HEK293 (cell line): ENCODE data around the gene VWF.

Experiments
- KLF1 ChIP-seq: fragments of 450-650 bp; formaldehyde crosslinking; IDR thresholded peaks from 2 replicates; pipeline ENCODE4 v1.5.1; 2016; ENCODE audit warnings: missing biosample characterization, missing genetic modification characterization
- OVOL3 ChIP-seq: fragments of 450-650 bp; formaldehyde crosslinking; IDR thresholded peaks from 2 replicates; pipeline ENCODE4 v1.5.1; 2016; ENCODE audit warnings: missing biosample characterization, missing genetic modification characterization
- SCRT1 ChIP-seq: fragments of 450-650 bp; formaldehyde crosslinking; IDR thresholded peaks from 2 replicates; pipeline ENCODE4 v1.5.1; 2016; ENCODE audit warnings: missing biosample characterization, missing genetic modification characterization, borderline replicate concordance
- TRIM28 ChIP-seq: IDR thresholded peaks from 2 replicates; pipeline ENCODE4 v1.6.1; 2011; ENCODE audit warnings: low read length, control low read depth, borderline replicate concordance
- ZIC2 ChIP-seq: fragments of 450-650 bp; formaldehyde crosslinking; IDR thresholded peaks from 2 replicates; pipeline ENCODE4 v1.5.1; 2016; ENCODE audit warnings: missing biosample characterization, missing genetic modification characterization
- ZNF202 ChIP-seq: fragments of 450-650 bp; formaldehyde crosslinking; IDR thresholded peaks from 2 replicates; pipeline ENCODE4 v1.5.1; 2016; ENCODE audit warnings: missing biosample characterization, missing genetic modification characterization, borderline replicate concordance
- ZNF416 ChIP-seq: fragments of 450-650 bp; formaldehyde crosslinking; IDR thresholded peaks from 2 replicates; pipeline ENCODE4 v1.5.1; 2016; ENCODE audit warnings: missing biosample characterization, missing genetic modification characterization
- ZNF510 ChIP-seq: fragments of 450-650 bp; formaldehyde crosslinking; IDR thresholded peaks from 2 replicates; pipeline ENCODE4 v1.5.1; 2018; ENCODE audit warnings: mild to moderate bottlenecking, missing genetic modification characterization, missing biosample characterization; ENCODE audit not compliant: insufficient replicate concordance
- TF ChIP-seq, protein P1 (sequence below): fragments of 450-650 bp; formaldehyde crosslinking; IDR thresholded peaks from 2 replicates; pipeline ENCODE4 v1.5.1; 2016; ENCODE audit warnings: missing biosample characterization, missing genetic modification characterization
- TF ChIP-seq, protein P2 (sequence below): fragments of 450-650 bp; formaldehyde crosslinking; IDR thresholded peaks from 2 replicates; pipeline ENCODE4 v1.5.1; 2016; ENCODE audit warnings: missing biosample characterization, missing genetic modification characterization
- TF ChIP-seq, protein P3 (sequence below): fragments of 450-650 bp; formaldehyde crosslinking; IDR thresholded peaks from 2 replicates; pipeline ENCODE4 v1.5.1; 2017; ENCODE audit warnings: missing biosample characterization, missing genetic modification characterization

DNA sequence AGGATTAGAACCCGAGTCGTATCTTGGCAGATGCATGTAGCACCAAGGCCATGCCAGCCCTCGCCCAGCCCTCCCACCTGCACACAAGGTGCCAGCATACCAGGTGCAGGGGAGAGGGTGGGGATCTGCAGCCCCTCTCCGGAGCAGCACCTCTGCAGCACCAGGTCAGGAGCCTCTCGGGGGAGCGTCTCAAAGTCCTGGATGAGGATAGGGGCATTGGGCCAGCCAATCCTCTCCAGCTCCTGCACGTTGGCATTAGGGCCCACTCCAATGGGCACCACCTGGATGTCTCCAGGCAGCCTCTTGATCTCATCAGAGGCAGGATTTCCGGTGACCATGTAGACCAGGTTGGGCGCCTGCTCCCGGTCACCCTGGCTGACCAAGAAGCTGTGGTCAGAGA lies 106.2 kb downstream of the VWF start:
- TF ChIP-seq KLF1 (tag by site-specific recombination) (no peak), ZIC2 (tag by site-specific recombination) (no peak), OVOL3 (tag by site-specific recombination) (no peak), ZNF202 (tag by site-specific recombination) (no peak), ZNF416 (tag by site-specific recombination) (no peak), SCRT1 (tag by site-specific recombination) (no peak), ZNF510 (tag by site-specific recombination) (no peak), TRIM28 (no peak)
- TF ChIP-seq, protein P1, sequence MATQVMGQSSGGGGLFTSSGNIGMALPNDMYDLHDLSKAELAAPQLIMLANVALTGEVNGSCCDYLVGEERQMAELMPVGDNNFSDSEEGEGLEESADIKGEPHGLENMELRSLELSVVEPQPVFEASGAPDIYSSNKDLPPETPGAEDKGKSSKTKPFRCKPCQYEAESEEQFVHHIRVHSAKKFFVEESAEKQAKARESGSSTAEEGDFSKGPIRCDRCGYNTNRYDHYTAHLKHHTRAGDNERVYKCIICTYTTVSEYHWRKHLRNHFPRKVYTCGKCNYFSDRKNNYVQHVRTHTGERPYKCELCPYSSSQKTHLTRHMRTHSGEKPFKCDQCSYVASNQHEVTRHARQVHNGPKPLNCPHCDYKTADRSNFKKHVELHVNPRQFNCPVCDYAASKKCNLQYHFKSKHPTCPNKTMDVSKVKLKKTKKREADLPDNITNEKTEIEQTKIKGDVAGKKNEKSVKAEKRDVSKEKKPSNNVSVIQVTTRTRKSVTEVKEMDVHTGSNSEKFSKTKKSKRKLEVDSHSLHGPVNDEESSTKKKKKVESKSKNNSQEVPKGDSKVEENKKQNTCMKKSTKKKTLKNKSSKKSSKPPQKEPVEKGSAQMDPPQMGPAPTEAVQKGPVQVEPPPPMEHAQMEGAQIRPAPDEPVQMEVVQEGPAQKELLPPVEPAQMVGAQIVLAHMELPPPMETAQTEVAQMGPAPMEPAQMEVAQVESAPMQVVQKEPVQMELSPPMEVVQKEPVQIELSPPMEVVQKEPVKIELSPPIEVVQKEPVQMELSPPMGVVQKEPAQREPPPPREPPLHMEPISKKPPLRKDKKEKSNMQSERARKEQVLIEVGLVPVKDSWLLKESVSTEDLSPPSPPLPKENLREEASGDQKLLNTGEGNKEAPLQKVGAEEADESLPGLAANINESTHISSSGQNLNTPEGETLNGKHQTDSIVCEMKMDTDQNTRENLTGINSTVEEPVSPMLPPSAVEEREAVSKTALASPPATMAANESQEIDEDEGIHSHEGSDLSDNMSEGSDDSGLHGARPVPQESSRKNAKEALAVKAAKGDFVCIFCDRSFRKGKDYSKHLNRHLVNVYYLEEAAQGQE (tag by site-specific recombination): no peak
- TF ChIP-seq, protein P2, sequence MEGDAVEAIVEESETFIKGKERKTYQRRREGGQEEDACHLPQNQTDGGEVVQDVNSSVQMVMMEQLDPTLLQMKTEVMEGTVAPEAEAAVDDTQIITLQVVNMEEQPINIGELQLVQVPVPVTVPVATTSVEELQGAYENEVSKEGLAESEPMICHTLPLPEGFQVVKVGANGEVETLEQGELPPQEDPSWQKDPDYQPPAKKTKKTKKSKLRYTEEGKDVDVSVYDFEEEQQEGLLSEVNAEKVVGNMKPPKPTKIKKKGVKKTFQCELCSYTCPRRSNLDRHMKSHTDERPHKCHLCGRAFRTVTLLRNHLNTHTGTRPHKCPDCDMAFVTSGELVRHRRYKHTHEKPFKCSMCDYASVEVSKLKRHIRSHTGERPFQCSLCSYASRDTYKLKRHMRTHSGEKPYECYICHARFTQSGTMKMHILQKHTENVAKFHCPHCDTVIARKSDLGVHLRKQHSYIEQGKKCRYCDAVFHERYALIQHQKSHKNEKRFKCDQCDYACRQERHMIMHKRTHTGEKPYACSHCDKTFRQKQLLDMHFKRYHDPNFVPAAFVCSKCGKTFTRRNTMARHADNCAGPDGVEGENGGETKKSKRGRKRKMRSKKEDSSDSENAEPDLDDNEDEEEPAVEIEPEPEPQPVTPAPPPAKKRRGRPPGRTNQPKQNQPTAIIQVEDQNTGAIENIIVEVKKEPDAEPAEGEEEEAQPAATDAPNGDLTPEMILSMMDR: no peak
- TF ChIP-seq, protein P3, sequence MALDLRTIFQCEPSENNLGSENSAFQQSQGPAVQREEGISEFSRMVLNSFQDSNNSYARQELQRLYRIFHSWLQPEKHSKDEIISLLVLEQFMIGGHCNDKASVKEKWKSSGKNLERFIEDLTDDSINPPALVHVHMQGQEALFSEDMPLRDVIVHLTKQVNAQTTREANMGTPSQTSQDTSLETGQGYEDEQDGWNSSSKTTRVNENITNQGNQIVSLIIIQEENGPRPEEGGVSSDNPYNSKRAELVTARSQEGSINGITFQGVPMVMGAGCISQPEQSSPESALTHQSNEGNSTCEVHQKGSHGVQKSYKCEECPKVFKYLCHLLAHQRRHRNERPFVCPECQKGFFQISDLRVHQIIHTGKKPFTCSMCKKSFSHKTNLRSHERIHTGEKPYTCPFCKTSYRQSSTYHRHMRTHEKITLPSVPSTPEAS: no peak
